Measurements from ENCODE around the gene TRPM2.
A peak's percentile ranks its signal among the peaks of the same experiment; 100 is the strongest.

Gene TRPM2

DNA sequence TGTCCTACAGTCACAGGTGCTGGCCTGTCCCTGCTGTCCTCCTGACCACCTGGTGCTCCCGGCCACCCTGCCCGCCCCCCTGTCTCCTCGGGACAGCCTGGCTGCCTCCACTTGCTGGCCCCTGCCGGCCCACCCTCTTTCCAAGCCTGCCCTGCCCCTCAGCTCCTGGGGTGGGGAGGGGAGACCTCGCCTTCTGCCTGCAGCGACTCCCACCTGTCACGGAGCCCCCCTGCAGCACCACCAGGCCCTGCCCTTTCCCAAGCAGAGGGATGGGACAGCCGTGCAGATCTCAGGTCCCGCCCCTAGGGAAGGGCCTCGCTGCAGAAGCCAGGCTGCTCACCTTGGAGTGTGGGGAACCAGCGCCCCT lies 109.4 kb downstream of the TRPM2 start:
- no peak for DNase-seq (ENCODE audit: low read depth)

DNA sequence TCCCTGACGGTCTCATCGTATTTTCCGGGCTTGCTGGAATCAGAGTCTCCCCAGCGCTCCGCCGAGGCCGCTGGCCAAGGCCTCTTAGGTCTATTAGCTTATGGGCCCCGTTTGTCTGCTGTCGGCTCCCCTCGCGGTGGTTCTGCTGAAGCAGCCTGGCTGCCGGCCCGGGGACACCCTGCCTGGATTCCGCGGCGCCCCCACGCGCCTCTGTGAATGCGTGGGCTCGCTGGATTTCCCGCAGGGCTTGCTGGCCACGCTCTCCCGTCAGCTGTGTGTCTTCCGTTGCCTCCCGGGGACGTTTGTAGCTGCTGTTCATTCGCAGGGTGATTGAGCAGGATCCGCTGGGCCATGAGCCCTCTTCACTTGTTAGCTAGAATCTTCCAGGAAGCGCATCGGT lies 110.3 kb downstream of the TRPM2 start:
- no peak for DNase-seq (ENCODE audit: low read depth)

DNA sequence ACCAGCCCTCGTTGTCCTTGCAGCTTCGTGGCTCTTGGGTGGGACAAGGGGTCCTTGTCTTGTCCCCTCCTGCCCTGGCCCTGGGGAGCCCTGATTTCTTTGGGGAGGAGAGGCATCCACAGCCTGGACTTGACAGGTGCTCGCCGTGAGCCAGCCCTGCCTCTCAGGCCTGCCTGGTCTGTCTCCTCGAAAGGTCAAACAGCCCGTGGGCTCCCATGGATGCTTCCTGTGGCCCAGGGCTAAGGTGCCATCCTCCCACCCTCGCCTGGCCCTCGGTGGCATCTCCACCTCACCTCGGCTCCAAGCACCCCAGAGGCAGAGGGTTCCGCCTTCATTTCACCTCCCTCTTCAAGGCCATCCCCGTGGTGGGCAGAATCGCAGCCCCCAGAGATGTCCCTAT lies 110.9 kb downstream of the TRPM2 start:
- DNase-seq (ENCODE audit: low read depth): no peak

DNA sequence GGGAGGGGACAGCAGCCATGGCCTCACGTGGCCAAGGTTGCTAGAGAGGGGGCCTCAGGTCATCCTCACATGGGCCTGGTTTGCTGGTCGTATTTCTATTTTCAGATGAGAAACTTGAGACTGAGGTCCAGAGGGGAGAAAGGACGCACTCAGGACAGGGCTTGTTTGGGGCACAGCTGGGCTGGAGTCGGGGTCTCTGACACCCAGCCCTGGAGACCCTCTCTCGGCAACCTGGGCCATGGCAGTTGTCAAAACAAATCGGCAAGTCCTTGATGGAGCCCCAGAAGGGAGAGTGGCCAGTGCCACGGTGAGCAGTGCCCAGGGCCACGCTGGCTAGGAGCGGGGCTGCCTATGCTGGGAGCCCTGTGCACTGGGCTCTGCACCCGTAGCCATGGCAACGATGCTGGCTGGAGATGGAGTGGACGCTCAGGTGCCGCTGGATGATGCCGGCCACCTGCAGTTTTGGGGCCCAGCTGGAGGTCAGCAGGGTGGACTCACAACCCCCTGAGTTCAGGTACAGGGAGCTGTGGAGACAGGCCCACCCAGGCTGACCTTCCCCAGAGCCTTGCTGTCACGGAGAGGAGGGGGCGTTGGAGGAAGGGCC lies 113.0 kb downstream of the TRPM2 start:
- DNase-seq (ENCODE audit: low read depth): no peak

DNA sequence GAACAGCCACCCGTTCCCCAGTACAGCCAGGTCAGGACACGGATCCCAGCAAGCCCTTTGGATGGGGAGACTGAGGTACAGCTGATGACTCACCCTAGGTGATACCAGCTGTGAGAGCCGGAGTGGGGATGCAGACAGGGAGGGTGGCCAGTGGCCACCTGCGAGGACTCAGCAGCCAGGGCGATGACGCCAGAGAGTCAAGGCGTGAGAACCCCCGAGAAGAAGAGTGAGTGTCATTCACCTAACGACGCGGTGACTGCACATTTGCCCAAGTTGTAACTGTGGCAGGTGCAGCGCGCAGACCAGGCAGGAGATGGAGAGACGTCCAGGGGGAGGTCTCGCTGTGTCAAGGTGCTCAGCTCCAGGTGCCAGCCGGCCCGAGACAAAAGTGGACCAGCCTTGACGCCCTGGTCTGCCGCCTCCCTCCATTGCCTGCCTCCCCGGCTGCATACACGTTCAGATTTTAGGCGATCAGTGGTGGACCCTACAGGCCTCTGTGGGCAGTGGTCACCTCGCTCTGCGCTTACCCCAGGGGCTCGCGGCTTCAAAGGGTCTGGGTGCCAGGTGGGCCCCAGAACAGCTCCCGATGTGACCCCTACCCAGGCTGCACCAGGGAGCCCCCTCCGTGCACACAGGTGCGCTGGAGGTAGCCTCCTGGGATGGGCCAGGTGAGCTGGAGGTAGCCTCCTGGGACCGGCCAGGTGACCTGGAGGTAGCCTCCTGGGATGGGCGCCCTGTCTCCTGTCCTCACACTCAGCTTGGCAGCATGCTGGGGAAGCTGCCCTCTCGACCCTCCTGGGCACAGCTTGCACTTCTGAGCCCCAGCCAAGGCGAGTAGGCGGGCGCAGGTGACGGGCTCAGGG lies 113.8 kb downstream of the TRPM2 start:
- no peak for DNase-seq (ENCODE audit: low read depth)

DNA sequence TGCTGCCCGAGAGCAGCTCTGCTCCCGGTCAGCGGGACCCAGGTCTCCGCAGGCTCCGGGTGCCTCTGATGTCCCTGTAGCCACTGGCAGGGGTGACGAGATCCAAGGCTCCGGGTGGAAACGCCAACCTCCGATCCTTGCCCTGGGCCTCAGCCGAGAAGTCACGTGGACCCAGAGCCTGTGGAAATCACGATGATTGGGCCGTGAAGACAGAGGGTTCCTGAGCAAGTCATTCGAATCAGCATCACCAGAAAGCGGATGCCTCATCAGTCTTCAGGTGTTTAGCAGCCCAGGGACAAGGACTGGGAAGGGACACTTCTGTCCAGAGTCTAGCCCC lies 114.4 kb downstream of the TRPM2 start:
- DNase-seq (ENCODE audit: low read depth): no peak

DNA sequence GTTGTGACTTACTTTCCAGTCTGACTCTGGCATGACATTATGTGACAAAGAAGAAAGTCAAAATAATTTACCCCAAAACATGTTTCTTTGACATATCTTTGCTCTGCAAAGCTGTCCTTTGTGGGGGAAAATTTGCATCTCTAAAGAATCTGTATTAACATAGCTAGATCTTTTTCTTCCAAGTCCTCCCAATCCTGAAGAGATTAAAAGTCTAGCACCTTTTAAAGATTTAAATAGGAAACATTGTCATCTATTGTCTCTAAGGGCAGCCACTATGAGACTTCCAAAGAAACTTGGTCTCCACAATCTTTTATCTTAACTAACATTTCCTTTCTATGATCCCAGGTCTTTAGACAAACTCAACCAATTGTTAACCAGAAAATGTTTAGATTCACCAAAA lies 117.9 kb downstream of the TRPM2 start:
- DNase-seq (ENCODE audit: low read depth): no peak

DNA sequence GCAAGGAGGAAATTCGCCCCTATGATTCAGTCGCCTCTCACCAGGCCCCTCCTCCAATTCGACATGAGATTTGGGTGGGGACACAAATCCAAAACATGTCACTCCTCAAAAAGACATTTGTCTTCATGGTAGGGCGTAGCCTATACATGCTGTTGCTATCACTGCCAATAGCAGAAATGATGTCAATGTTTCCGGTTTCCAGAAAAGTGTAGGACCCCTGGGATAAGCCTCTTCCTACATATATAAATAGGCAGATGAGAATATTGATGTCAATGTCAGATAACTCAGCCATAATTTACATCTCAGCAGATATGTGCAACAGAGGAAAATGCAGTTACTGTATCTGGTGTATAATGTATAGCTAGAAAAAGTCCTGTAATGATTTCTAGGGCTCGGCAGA lies 118.6 kb downstream of the TRPM2 start:
- no peak for DNase-seq (ENCODE audit: low read depth)

DNA sequence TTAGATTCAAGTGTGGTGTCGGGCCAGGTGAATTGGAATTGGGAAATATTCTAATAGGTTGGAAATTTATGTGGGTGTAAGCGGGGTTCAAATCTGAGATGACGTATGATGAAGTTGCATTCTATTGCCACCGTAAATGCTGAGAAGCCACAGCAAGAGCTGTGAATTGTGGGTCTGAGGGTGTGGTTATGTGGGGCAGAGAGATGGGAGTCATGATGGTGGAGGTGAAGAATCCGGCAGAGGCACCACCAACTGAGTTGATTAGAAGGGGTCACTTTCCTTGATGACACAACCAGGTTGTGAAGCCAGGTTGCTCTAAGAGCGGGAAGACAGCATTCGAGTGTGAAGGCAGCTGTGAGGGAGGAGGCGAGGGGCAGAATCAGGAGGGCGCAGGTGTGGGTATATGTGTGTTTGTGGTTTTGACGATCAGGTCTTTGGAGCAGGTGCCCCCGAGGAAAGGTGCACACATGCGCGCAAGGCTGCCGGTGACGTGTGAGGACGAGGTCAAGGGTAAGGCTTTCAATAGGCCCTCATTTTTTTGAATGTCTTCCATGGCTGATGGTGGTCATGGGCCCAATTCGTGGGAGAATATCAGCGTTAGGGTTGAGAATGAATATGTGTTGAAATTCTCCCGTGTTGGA lies 120.6 kb downstream of the TRPM2 start:
- no peak for DNase-seq (ENCODE audit: low read depth)

DNA sequence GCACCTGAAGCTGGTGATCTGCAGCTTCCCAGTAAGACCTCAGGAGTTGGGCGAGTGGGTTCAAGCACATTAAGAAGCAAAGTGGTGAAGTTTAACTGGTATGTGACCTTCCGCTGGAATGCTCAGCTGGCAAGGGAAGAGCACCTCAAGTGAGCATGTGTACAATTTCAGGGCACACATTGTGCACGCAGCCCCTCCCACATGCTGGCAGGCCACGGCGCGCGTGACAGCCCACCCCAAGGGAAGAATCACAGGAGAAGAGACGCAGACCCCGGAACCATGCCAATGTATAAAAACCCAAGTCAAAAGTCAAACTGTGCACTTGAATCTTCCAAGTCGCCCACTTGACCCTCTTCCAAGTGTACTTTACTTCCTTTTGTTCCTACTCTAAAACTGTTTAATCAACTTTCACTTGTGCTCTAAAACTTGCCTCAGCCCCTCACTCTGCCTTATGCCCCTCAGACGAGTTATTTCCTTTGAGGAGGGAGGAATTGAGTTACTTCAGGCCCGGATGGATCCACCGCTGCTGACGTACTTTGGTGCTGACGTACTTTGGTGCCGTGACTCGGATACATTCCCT lies 121.9 kb downstream of the TRPM2 start:
- no peak for DNase-seq (ENCODE audit: low read depth)

DNA sequence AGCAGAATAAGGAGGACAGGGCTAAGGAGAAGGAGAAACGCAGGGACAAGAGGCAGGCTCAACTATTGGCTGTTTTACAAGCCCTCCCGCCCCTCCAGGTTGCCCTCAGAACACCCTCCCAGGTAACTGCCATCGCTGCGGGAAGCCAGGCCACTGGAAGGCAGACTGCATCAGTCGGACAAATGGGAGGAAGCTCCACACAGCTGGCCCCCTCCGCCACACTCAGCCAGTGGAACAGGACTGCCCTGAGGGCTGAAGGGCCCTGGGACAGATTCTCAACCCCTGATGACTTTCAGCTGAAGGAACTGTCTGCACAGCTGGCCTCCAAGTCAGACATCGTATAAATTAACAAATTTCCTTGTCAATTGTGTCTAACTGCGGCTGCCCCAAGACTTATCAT lies 123.7 kb downstream of the TRPM2 start:
- DNase-seq (ENCODE audit: low read depth): no peak

DNA sequence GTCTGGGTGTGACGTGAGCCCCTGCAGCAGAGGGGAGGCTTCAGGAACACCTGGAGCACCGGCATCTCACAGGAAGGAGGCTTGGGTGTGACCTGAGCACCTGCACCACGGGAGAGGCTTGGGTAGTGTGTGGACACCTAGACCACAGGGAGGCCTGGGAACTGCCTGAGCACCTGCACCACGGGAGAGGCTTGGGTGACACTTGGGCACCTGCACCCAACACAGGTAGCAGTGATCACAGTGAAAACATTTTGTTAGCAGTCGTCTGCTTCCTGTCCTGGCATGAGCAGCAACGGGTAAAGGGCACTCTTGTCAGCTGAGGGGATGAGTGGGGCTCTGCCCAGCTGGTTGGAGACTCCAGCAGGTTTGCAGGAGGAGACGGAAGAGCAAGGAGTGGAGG lies 124.3 kb downstream of the TRPM2 start:
- DNase-seq (ENCODE audit: low read depth): no peak

DNA sequence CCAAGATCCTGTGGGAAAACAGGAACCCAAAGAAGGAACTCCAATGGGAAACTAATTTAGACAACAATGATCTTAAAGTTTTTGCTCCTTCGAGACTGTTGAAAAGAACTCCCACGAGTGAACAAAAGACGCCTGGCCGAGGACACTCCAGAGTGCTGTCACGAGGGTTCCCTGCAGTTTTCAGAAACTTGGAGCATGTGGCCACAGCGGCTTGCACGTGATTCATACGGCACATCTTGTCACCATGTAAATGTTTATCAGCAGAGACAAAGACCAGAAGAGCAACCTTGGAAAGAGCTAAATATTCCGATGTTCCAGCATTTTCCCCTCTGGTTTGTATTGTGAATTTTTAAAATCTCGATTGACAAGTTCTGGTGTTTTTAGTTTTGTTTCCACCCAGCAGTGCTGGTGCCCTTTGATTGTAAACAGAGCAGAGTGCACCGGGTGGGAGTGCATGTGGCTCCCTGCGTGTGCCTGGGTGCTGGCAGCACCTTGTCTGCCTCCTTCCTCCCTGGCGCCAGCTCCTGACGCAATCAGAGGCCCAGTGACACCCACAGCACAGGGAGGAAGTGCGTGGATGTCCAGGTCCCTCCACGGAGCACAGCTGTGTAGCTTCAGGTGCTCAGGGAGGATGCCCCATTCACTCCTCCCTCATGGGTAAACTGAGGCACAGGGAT lies 124.8 kb downstream of the TRPM2 start:
- DNase-seq (ENCODE audit: low read depth): no peak

DNA sequence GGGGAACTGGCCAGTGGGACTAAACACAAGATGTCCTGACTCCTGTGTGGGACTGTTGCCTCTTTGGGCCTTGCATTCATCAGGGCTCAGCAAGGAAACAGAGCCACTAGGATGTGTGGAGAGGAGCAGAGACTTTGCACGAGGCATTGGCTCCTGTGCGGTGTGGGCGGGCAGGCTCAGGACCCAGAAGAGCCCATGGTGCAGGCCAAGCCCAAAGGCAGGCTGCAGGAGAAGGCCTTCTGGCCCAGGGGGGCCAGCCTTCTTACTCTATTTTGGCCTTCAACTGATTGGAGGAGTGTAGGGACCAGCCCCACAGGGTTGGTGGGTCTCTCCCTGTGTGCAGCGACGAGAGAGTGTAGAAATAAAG lies 125.4 kb downstream of the TRPM2 start:
- DNase-seq (ENCODE audit: low read depth): no peak

DNA sequence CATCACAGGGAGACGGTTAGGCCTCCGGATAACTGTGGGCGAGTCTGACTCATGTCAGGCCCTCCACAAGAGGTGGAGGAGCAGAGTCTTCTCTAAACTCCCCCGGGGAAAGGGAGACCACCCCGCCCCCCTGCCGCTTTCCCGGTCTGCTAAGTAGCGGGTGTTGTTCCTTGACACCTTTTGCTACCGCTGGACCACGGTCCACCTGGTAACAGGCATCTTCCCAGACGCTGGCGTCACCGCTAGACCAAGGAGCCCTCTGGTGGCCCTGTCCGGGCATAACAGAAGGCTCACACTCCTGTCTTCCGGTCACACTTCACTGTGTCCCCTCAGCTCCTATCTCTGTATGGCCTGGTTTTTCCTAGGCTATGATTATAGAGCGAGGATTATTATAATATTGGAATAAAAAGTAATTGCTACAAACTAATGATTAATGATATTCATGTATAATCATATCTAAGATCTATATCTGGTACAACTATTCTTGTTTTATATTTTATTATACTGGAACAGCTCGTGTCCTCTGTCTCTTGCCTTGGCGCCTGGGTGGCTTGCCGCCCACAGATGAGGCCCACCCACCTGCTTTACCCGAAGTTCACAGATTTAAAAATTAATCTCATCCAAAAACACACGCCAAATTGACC lies 126.3 kb downstream of the TRPM2 start:
- peak; percentile 26 for DNase-seq (ENCODE audit: low read depth)

DNA sequence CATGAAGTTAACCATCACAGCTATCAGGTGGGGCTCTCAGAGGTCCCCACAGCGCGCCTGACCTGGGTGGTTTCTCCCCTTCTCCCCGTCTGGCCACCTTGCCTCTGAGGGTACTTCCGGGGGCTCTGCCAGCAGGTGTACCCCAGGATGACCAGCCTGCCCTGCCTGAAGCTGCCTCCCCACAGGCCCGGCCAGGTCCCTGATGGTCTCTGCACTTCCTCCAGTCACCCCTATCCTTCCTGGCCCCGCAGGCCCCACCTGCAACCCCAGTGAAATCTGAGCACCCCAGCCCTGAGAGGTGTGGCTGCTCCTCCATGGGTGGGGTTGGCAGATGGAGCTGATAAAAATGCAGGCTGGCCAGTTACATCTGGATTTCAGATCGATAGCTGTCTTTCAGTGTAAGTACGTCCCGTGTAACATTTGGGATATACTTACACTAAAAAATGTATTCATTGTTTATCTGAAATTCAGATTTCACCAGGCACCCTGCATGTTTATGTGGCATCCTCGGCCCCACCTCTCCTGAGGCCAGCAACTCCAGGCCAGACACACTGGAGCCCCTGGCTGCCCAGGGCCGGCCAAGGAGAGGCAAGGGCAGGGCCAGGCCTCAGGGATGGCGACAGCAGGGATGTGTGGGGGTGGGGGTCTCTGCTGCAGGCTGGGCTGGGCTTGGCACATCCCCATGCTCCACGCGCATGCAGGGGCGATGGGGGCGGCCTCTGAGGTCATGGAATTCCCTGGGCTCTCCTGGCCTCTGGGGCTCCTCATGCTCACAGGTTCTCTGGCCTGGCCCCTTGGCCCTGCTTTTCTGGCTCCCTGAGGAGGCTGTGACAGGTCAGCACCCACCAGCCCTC lies 127.0 kb downstream of the TRPM2 start:
- no peak for DNase-seq (ENCODE audit: low read depth)

DNA sequence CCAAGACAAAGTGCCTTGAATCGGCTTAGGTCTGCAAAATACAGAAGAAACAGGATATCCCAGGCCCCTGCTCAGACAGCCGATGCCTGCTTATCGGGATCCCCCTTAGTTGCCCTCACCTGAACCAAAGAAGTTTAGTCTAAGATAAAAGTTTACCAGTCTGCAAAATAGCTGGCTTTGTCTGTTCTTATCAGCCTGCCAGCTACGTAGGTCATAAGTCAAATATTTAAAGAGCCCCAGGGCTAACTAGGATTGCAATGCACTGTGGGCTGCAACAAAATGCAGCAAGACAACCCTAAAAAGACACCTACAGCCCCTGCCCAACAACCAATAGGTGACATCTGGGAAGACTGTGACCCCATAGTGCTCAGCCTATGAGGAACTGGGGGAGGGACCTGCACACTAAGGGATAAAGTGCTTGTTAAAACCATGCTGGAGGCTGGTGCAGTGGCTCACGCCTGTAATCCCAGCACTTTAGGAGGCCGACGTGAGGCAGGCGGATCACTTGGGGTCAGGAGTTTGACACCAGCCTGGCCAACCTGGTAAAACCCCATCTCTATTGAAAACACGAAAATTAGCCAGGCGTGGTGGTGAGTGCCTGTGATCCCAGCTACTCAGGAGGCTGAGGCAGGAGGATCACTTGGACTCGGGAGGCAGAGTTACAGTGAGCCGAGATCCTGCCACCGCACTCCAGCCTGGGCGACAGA lies 129.3 kb downstream of the TRPM2 start:
- no peak for DNase-seq (ENCODE audit: low read depth)

DNA sequence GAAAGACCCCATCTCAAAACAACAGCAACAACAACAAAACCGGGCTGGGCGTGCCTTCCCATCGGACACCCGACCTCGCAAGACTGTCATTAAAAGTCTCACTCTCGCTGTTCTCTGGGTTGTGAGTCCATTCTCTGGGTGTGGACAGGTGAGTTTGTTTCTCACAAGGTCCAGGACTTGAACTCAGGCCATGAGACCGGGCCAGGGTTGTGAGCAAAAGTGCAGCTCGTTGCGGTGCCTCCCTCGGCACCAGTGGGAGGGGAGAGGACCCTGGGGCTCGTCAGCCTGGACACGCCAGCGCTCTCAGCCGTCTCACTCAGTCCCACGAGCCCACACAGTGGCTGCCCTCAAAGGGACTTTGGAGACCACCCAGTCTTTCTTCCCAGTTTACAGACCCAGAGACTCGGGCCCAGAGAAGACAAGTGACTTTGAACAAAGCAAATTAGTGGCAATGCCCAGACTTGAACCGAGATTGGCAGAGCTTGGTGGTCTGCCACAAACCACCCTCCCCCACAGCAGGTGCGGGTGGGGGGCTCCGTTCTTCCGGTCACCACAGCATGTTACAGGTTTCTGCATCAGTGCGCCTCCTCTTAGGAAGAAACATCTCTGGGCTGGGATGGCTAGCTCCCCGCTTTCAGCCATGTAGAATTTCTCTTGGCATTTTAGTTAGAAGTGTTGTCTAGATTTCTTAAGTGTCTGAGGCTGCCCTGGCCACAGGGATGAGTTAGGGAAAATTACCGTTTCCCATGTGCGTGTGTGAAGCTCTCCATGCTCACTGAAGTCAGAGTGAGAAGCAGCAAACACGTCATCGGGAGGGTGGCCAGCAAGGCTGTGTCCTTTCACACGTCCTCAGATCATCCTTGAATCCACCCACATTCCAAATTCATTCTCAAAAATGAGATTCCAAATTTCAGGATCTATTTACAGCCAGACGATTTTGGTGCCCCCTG lies 130.1 kb downstream of the TRPM2 start:
- no peak for DNase-seq (ENCODE audit: low read depth)

DNA sequence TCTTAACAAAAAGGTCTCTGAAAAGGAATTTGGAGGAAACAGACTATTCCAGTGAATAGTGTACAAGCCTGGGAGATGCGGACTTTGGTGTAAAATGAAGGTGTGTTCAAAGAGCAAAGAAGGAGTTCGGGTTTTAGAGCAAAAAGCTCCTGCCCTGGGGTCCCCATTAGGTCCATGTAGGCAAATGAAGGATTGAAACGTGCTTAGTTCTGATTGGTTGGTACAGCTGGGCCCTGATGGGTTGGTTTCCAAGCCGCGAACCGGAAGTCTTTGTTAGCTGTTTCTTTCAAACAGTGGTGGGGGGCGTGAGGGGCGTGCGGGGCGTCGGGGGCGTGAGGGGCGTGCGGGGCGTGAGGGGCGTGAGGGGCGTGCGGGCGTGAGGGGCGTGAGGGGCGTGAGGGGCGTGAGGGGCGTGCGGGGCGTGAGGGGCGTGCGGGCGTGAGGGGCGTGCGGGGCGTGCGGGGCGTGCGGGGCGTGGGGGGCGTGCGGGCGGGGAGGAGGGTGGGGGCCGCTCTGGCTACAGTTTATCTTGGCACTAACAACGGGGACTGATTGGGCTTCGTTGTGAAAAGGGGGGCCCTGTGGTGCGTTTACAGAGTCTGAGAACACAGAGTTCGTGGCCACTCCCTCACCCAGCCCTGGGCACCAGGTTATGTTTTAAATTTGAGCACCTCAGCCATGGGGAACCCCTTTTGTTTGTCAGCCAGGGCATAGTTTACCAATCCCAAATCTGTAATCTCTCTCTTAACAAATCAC lies 131.3 kb downstream of the TRPM2 start:
- no peak for DNase-seq (ENCODE audit: low read depth)

Measured in activated T-cell treated with anti-CD3 and anti-CD28 coated beads for 48 hours (primary cell).